ENCODE results near the gene TNN. TPM values are rescaled to one million over a fixed set of nuclear protein-coding genes. Genes with fewer than 3 reads are reported as not detected.

The TNN gene
- total and polyA plus RNA-seq, 10 of the 15 experiments (the other 5 are each of a cell fraction or from before 2014, with no cell fraction given) = 0.05 to 0.17 (median 0.11) TPM

GRCh38 chr1:175081983-175082382, 14.3 kb downstream of the TNN start (continued):
- TF ChIP-seq, protein P1, sequence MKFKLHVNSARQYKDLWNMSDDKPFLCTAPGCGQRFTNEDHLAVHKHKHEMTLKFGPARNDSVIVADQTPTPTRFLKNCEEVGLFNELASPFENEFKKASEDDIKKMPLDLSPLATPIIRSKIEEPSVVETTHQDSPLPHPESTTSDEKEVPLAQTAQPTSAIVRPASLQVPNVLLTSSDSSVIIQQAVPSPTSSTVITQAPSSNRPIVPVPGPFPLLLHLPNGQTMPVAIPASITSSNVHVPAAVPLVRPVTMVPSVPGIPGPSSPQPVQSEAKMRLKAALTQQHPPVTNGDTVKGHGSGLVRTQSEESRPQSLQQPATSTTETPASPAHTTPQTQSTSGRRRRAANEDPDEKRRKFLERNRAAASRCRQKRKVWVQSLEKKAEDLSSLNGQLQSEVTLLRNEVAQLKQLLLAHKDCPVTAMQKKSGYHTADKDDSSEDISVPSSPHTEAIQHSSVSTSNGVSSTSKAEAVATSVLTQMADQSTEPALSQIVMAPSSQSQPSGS (IDR thresholded peaks at IDR 0.05; ENCODE audit: low read length) = no peak
- TF ChIP-seq MEF2B (IDR thresholded peaks at IDR 0.05; ENCODE audit: partially characterized antibody, poor library complexity, severe bottlenecking) = no peak
- no peak for TF ChIP-seq ESRRA (IDR thresholded peaks at IDR 0.05; ENCODE audit: low read length)
- no peak for TF ChIP-seq HDAC2 (IDR thresholded peaks at IDR 0.05)
- no peak for TF ChIP-seq PRDM15 (CRISPR knock-in tag; IDR thresholded peaks at IDR 0.05)
- no peak for TF ChIP-seq ZZZ3 (IDR thresholded peaks at IDR 0.05; ENCODE audit: control insufficient read depth, insufficient read length, low read depth)
- TF ChIP-seq SMARCA5 (IDR thresholded peaks at IDR 0.05) = no peak
- TF ChIP-seq TAF1 (IDR thresholded peaks at IDR 0.05; ENCODE audit: borderline replicate concordance, low read depth, low read length) = no peak
- TF ChIP-seq NR2C2 (IDR thresholded peaks at IDR 0.05; ENCODE audit: borderline replicate concordance, control insufficient read depth, insufficient read length, low read depth) = no peak
- TF ChIP-seq IKZF1 (conservative IDR thresholded peaks at IDR 0.05) = no peak
- TF ChIP-seq YY1 (IDR thresholded peaks at IDR 0.05; ENCODE audit: low read depth, low read length) = no peak
- no peak for TF ChIP-seq ASH2L (IDR thresholded peaks at IDR 0.05; ENCODE audit: borderline replicate concordance, low read depth)

Measured in GM12878 (cell line).